Measurements from ENCODE around the gene RABGAP1. TPM values are rescaled to one million over a fixed set of nuclear protein-coding genes. Genes with fewer than 3 reads are reported as not detected.

RABGAP1 gene
- total RNA-seq, 2 donors from 2014 or later, result 41.9 to 49.7 TPM

GRCh38 chr9:123093141-123093540 lies 152.3 kb downstream of the RABGAP1 start:
- H3K27ac ChIP-seq (ENCODE audit: low read depth, low read length), result no peak overlapping the region
- 98 to 100% methylated on average over 1 to 3 of the region's 3 CpGs for WGBS, 2 experiments (ENCODE audit: insufficient coverage in 1 of 2, insufficient read length in 1 of 2)
- H3K36me3 Mint-ChIP-seq (ENCODE audit: low read depth), result peaks cover 87% of the 10 kb centered on the region

GRCh38 chr9:123096987-123097386 lies 156.2 kb downstream of the RABGAP1 start:
- Mint-ChIP-seq H3K9me3 (no peaks in the 10 kb centered on the region), H3K27ac (no peak overlapping the region), H3K36me3 (ENCODE audit: low read depth) (peaks cover 79% of the 10 kb centered on the region), H3K4me3 (no peak overlapping the region), H3K4me1 (peaks cover 20% of the 10 kb centered on the region), H3K27me3 (ENCODE audit: insufficient read depth) (no peaks in the 10 kb centered on the region)
- TF ChIP-seq CTCF (conservative IDR thresholded peaks at IDR 0.05), result no peak
- WGBS, 2 experiments (ENCODE audit: insufficient coverage in 1 of 2, insufficient read length in 1 of 2), result 60 to 100% methylated on average over 1 to 3 of the region's 3 CpGs
- Histone ChIP-seq H3K4me1 (ENCODE audit: control insufficient read depth, insufficient read depth, low read length) (peaks cover 5% of the 10 kb centered on the region), H3K4me3 (ENCODE audit: low read length) (no peak overlapping the region), H3K27me3 (ENCODE audit: control insufficient read depth, insufficient read depth, low read length, poor library complexity, severe bottlenecking) (no peaks in the 10 kb centered on the region), H3K27ac (ENCODE audit: low read depth, low read length) (no peak overlapping the region), H3K9ac (ENCODE audit: extremely low read depth, low read length, poor library complexity, severe bottlenecking) (no peak overlapping the region), H3K36me3 (ENCODE audit: control insufficient read depth, insufficient read depth, low read length) (peaks cover 94% of the 10 kb centered on the region), H3K9me3 (ENCODE audit: control insufficient read depth, low read length) (no peaks in the 10 kb centered on the region)
- no peak for DNase-seq

More at GRCh38 chr9:123093141-123093540, 152.3 kb downstream of the RABGAP1 start:
- Mint-ChIP-seq H3K27me3 (ENCODE audit: insufficient read depth) (no peaks in the 10 kb centered on the region), H3K9me3 (no peaks in the 10 kb centered on the region), H3K27ac (no peak overlapping the region), H3K4me3 (no peak overlapping the region), H3K4me1 (peaks cover 27% of the 10 kb centered on the region)
- peaks cover 86% of the 10 kb centered on the region for H3K36me3 ChIP-seq (ENCODE audit: control insufficient read depth, insufficient read depth, low read length)
- no peak overlapping the region for H3K9ac ChIP-seq (ENCODE audit: extremely low read depth, low read length, poor library complexity, severe bottlenecking)
- no peaks in the 10 kb centered on the region for H3K27me3 ChIP-seq (ENCODE audit: control insufficient read depth, insufficient read depth, low read length, poor library complexity, severe bottlenecking)
- TF ChIP-seq CTCF (conservative IDR thresholded peaks at IDR 0.05), result no peak
- H3K4me3 ChIP-seq (ENCODE audit: low read length), result no peak overlapping the region
- DNase-seq, result no peak
- no peaks in the 10 kb centered on the region for H3K9me3 ChIP-seq (ENCODE audit: control insufficient read depth, low read length)
- H3K4me1 ChIP-seq (ENCODE audit: control insufficient read depth, insufficient read depth, low read length), result peaks cover 5% of the 10 kb centered on the region

GRCh38 chr9:123097430-123098095 lies 156.7 kb downstream of the RABGAP1 start:
- Mint-ChIP-seq H3K4me3 (no peak overlapping the region), H3K9me3 (no peaks in the 10 kb centered on the region), H3K36me3 (ENCODE audit: low read depth) (peaks cover 79% of the 10 kb centered on the region), H3K27me3 (ENCODE audit: insufficient read depth) (no peaks in the 10 kb centered on the region), H3K4me1 (peaks cover 25% of the 10 kb centered on the region), H3K27ac (peak overlapping the region; percentile 81)
- no peak overlapping the region for H3K9ac ChIP-seq (ENCODE audit: extremely low read depth, low read length, poor library complexity, severe bottlenecking)
- no peaks in the 10 kb centered on the region for H3K27me3 ChIP-seq (ENCODE audit: control insufficient read depth, insufficient read depth, low read length, poor library complexity, severe bottlenecking)
- peaks cover 5% of the 10 kb centered on the region for H3K4me1 ChIP-seq (ENCODE audit: control insufficient read depth, insufficient read depth, low read length)
- 92 to 94% methylated on average over 3 of the region's 3 CpGs for WGBS, 2 experiments (ENCODE audit: insufficient coverage in 1 of 2, insufficient read length in 1 of 2)
- no peak for DNase-seq
- no peaks in the 10 kb centered on the region for H3K9me3 ChIP-seq (ENCODE audit: control insufficient read depth, low read length)
- H3K4me3 ChIP-seq (ENCODE audit: low read length), result no peak overlapping the region
- no peak overlapping the region for H3K27ac ChIP-seq (ENCODE audit: low read depth, low read length)
- no peak for TF ChIP-seq CTCF (conservative IDR thresholded peaks at IDR 0.05)
- peaks cover 88% of the 10 kb centered on the region for H3K36me3 ChIP-seq (ENCODE audit: control insufficient read depth, insufficient read depth, low read length)
